Left ventricle myocardium inferior (tissue), 1 donor: ENCODE measurements around the gene AKIP1. TPM values are rescaled to one million over a fixed set of nuclear protein-coding genes. Genes with fewer than 3 reads are reported as not detected.

Experiments
- DNase-seq: peaks from one replicate; pipeline ENCODE4 v3.0.0-alpha.2; 2020
- H3K27ac ChIP-seq: fragments of 200-600 bp; replicated peaks from 2 replicates; pipeline ENCODE4 v1.8.0; 2021
- H3K27me3 ChIP-seq: fragments of 200-600 bp; 2 replicates; pipeline ENCODE4 v1.8.0; 2021; ENCODE audit warnings: low read depth
- H3K36me3 ChIP-seq: fragments of 200-600 bp; 2 replicates; pipeline ENCODE4 v1.8.0; 2021
- H3K4me1 ChIP-seq: fragments of 200-600 bp; 2 replicates; pipeline ENCODE4 v1.8.0; 2021
- H3K4me3 ChIP-seq: fragments of 200-600 bp; 2 replicates; pipeline ENCODE4 v1.8.0; 2021; ENCODE audit warnings: mild to moderate bottlenecking, moderate library complexity
- H3K9me3 ChIP-seq: fragments of 200-600 bp; replicated peaks from 2 replicates; pipeline ENCODE4 v1.8.0; 2021
- intact Hi-C: fragments of 100-400 bp; cut with micrococcal nuclease; formaldehyde crosslinking; loops from one replicate; pipeline ENCODE4 v1.11.0; 2022
- total RNA-seq: library from RNA; stranded (reverse); fragmentation: NEBNext Ultra II Directional; extraction: Animal tissue kit (Norgen Biotek cat#: 25700); gene quantifications from one replicate; pipeline ENCODE4 v1.2.1, GENCODE V29; 2021
- TF ChIP-seq, protein P1 (sequence below): fragments of 200-600 bp; IDR thresholded peaks from 2 replicates; pipeline ENCODE4 v1.8.0; 2021; ENCODE audit warnings: antibody characterized with exemption, mild to moderate bottlenecking, borderline replicate concordance
- donor health status: DM: no; HTN: yes; CAD: no; lungs with severe emphysema.

The AKIP1 gene
- total RNA-seq, 1 donor from 2014 or later, result 30.1 TPM

DNA sequence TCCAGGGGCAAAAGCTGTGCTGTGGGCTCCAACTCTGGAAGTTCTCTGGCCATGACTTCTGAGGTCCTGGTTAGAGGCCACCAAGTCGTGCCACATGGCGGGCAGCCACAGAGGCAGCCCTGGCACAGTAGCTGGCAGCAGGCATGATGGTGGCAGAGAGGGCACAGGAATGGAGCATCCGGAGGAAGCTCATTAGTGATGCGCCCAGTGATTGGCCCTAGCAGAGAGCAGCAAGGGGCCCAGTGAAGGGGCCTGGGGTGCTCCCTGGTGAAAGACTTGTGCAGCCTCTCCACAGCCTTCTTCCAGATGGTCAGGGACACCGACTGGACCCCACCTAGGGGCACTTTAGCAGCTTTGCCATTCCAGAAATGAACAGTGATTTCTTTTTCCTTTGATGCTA is 14.7 kb downstream of the AKIP1 start:
- TF ChIP-seq, protein P1, sequence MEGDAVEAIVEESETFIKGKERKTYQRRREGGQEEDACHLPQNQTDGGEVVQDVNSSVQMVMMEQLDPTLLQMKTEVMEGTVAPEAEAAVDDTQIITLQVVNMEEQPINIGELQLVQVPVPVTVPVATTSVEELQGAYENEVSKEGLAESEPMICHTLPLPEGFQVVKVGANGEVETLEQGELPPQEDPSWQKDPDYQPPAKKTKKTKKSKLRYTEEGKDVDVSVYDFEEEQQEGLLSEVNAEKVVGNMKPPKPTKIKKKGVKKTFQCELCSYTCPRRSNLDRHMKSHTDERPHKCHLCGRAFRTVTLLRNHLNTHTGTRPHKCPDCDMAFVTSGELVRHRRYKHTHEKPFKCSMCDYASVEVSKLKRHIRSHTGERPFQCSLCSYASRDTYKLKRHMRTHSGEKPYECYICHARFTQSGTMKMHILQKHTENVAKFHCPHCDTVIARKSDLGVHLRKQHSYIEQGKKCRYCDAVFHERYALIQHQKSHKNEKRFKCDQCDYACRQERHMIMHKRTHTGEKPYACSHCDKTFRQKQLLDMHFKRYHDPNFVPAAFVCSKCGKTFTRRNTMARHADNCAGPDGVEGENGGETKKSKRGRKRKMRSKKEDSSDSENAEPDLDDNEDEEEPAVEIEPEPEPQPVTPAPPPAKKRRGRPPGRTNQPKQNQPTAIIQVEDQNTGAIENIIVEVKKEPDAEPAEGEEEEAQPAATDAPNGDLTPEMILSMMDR, result no peak
- Histone ChIP-seq H3K9me3 (no peaks in the 10 kb centered on the region), H3K4me1 (no peaks in the 10 kb centered on the region), H3K27me3 (no peaks in the 10 kb centered on the region), H3K4me3 (no peak overlapping the region), H3K36me3 (peaks cover 37% of the 10 kb centered on the region), H3K27ac (no peak overlapping the region)
- intact Hi-C loops, result no loop called here
- DNase-seq, result no peak

DNA sequence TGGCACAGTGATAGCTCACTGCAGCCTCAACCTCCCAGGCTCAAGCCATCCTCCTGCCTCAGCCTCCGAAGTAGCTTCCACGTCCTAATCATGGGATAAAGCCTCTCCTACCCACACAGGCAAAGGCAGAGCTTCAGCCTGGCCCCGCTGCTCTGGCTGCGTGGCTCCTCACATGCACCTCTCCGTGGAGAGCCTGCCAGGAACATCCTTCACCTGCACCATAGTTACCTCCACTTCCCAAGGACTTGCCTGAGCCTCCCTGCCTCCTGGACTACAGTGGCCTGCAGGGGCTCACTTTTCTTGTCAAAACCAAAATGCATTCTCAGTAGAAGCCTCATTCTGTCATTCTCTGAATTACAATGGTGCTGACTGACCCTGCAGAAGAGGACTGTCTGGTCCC is 15.2 kb downstream of the AKIP1 start:
- H3K27me3 ChIP-seq, result no peaks in the 10 kb centered on the region
- H3K27ac ChIP-seq, result no peak overlapping the region
- H3K4me3 ChIP-seq, result no peak overlapping the region
- no peak for DNase-seq
- H3K36me3 ChIP-seq, result peaks cover 31% of the 10 kb centered on the region
- TF ChIP-seq, protein P1, result no peak
- no peaks in the 10 kb centered on the region for H3K4me1 ChIP-seq
- H3K9me3 ChIP-seq, result no peaks in the 10 kb centered on the region
- intact Hi-C loops, result no loop called here

- DNase-seq, result no peak
- no peaks in the 10 kb centered on the region for H3K9me3 ChIP-seq
- TF ChIP-seq, protein P1, result no peak
- intact Hi-C loops, result no loop called here
- H3K27me3 ChIP-seq, result no peaks in the 10 kb centered on the region
- H3K4me1 ChIP-seq, result no peaks in the 10 kb centered on the region
- no peak overlapping the region for H3K27ac ChIP-seq
- H3K4me3 ChIP-seq, result no peak overlapping the region
- H3K36me3 ChIP-seq, result peaks cover 21% of the 10 kb centered on the region
Observed at GRCh38 chr11:8927233-8927632, 16.2 kb downstream of the AKIP1 start.

DNA sequence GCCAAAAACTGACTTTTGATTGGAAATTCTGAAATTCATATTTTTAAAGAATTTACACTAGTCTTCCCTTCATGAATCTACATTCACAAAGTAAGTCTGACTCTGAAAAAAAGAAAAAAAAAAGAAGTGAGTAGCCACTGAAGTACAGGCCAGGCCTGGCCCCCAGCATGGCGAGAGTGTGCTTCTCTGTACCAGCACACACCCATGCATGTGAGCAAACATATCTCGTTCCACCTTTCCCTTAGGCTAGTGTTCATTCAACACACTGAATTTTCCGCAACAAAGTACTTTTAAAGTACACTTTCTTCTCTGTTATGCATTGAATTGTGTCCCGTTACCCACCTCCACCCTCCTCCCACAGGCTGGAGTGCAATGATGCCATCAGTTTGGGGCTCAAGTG is 17.2 kb downstream of the AKIP1 start:
- Histone ChIP-seq H3K27me3 (no peaks in the 10 kb centered on the region), H3K9me3 (no peaks in the 10 kb centered on the region), H3K36me3 (peaks cover 12% of the 10 kb centered on the region), H3K27ac (no peak overlapping the region), H3K4me3 (no peak overlapping the region), H3K4me1 (no peaks in the 10 kb centered on the region)
- intact Hi-C loops, result no loop called here
- DNase-seq, result no peak
- TF ChIP-seq, protein P1, result no peak

GRCh38 chr11:8928981-8929615 is 18.1 kb downstream of the AKIP1 start:
- intact Hi-C loops, result no loop called here
- H3K4me3 ChIP-seq, result no peak overlapping the region
- H3K27me3 ChIP-seq, result no peaks in the 10 kb centered on the region
- H3K9me3 ChIP-seq, result no peaks in the 10 kb centered on the region
- H3K4me1 ChIP-seq, result no peaks in the 10 kb centered on the region
- TF ChIP-seq, protein P1, result no peak
- peaks cover 12% of the 10 kb centered on the region for H3K36me3 ChIP-seq
- no peak overlapping the region for H3K27ac ChIP-seq
- DNase-seq, result no peak
